Esophagus squamous epithelium (tissue), 4 donors: ENCODE measurements around the gene DMRTA1.

ENCODE experiments used
- POLR2A ChIP-seq, 4 donors: fragments of 450-650 bp; IDR thresholded peaks; one replicate each; pipeline ENCODE4 v1.6.1; 2017; ENCODE audit warnings: antibody characterized with exemption in 4 of 4, mild to moderate bottlenecking in 4 of 4, moderate library complexity in 3 of 4
- TF ChIP-seq, protein P1 (sequence below), 6 experiments: fragments of 450-650 bp in 4 of 6; fragments of 200-600 bp in 2 of 6; sonication (generic) in 2 of 6; IDR thresholded peaks; one replicate each; pipeline ENCODE4 v1.5.1; 2016 to 2019; ENCODE audit warnings: antibody characterized with exemption in 6 of 6, mild to moderate bottlenecking in 4 of 6, moderate library complexity in 4 of 6

- TF ChIP-seq POLR2A (IDR thresholded peaks at IDR 0.05) = no peak
- TF ChIP-seq, protein P1, sequence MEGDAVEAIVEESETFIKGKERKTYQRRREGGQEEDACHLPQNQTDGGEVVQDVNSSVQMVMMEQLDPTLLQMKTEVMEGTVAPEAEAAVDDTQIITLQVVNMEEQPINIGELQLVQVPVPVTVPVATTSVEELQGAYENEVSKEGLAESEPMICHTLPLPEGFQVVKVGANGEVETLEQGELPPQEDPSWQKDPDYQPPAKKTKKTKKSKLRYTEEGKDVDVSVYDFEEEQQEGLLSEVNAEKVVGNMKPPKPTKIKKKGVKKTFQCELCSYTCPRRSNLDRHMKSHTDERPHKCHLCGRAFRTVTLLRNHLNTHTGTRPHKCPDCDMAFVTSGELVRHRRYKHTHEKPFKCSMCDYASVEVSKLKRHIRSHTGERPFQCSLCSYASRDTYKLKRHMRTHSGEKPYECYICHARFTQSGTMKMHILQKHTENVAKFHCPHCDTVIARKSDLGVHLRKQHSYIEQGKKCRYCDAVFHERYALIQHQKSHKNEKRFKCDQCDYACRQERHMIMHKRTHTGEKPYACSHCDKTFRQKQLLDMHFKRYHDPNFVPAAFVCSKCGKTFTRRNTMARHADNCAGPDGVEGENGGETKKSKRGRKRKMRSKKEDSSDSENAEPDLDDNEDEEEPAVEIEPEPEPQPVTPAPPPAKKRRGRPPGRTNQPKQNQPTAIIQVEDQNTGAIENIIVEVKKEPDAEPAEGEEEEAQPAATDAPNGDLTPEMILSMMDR (IDR thresholded peaks at IDR 0.05) = no peak
Measured at GRCh38 chr9:22481566-22481965, 34.9 kb downstream of the DMRTA1 start.
